HG03135 (cell line): ENCODE data around the gene NR2F1-AS1.
"Not testable (repeated sequence)": the region's sequence is repeated elsewhere in the genome, so short reads cannot be mapped to it uniquely, and the experiment has no call there.

Experiments
- ATAC-seq: cut with Tn5 transposase; IDR thresholded peaks from one replicate; pipeline ENCODE4 v1.9.1; 2021; ENCODE audit warnings: mild to moderate bottlenecking, moderate library complexity; ENCODE audit not compliant: unreplicated experiment

NR2F1-AS1 gene

GRCh38 chr5:93557021-93557604, 23.9 kb downstream of the NR2F1-AS1 start:
- ATAC-seq: no peak

- ATAC-seq: not testable (repeated sequence)
Measured at GRCh38 chr5:93549594-93549993, 31.4 kb downstream of the NR2F1-AS1 start.

GRCh38 chr5:93545872-93546271, 35.1 kb downstream of the NR2F1-AS1 start:
- no peak for ATAC-seq

GRCh38 chr5:93532370-93532769, 48.6 kb downstream of the NR2F1-AS1 start:
- ATAC-seq: no peak

GRCh38 chr5:93521815-93522214, 59.2 kb downstream of the NR2F1-AS1 start:
- ATAC-seq: not testable (repeated sequence)

GRCh38 chr5:93519740-93520139, 61.3 kb downstream of the NR2F1-AS1 start:
- no peak for ATAC-seq

GRCh38 chr5:93517828-93518227, 63.2 kb downstream of the NR2F1-AS1 start:
- no peak for ATAC-seq

- ATAC-seq: no peak
Measured at GRCh38 chr5:93513298-93513697, 67.7 kb downstream of the NR2F1-AS1 start.

- no peak for ATAC-seq
Measured at GRCh38 chr5:93512799-93513198, 68.2 kb downstream of the NR2F1-AS1 start.

- ATAC-seq: no peak
Measured at GRCh38 chr5:93511445-93511844, 69.6 kb downstream of the NR2F1-AS1 start.

GRCh38 chr5:93510626-93511380, 70.2 kb downstream of the NR2F1-AS1 start:
- no peak for ATAC-seq

GRCh38 chr5:93505553-93505952, 75.5 kb downstream of the NR2F1-AS1 start:
- not testable (repeated sequence) for ATAC-seq

- ATAC-seq: no peak
Measured at GRCh38 chr5:93503598-93504067, 77.4 kb downstream of the NR2F1-AS1 start.

GRCh38 chr5:93497096-93497495, 83.9 kb downstream of the NR2F1-AS1 start:
- no peak for ATAC-seq

- ATAC-seq: no peak
Measured at GRCh38 chr5:93479982-93480509, 101.0 kb downstream of the NR2F1-AS1 start.

GRCh38 chr5:93477816-93478215, 103.2 kb downstream of the NR2F1-AS1 start:
- no peak for ATAC-seq

- ATAC-seq: no peak
Measured at GRCh38 chr5:93476251-93476742, 104.7 kb downstream of the NR2F1-AS1 start.

GRCh38 chr5:93462916-93463315, 118.1 kb downstream of the NR2F1-AS1 start:
- ATAC-seq: no peak

- ATAC-seq: no peak
Measured at GRCh38 chr5:93461756-93462155, 119.3 kb downstream of the NR2F1-AS1 start.

- no peak for ATAC-seq
Measured at GRCh38 chr5:93460286-93460685, 120.7 kb downstream of the NR2F1-AS1 start.

GRCh38 chr5:93456796-93457195, 124.2 kb downstream of the NR2F1-AS1 start:
- not testable (repeated sequence) for ATAC-seq

GRCh38 chr5:93454896-93455295, 126.1 kb downstream of the NR2F1-AS1 start:
- ATAC-seq: no peak
